Measurements from ENCODE around the gene PSMA7. TPM values are rescaled to one million over a fixed set of nuclear protein-coding genes. Genes with fewer than 3 reads are reported as not detected.

PSMA7 gene
- total and polyA plus RNA-seq, 11 donors = 172 to 472 (median 233) TPM

- Histone ChIP-seq H3K4me1 (no peaks in the 10 kb centered on the region), H3K36me3 (no peaks in the 10 kb centered on the region), H3K27me3 (peaks cover 0 to 4% (median 0%) of the 10 kb centered on the region in 9 donors), H3K9me3 (peaks cover 0 to 77% (median 48%) of the 10 kb centered on the region in 12 donors), H3K4me3 (no peak overlapping the region), H3K27ac (no peak overlapping the region)
- TF ChIP-seq POLR2A (IDR thresholded peaks at IDR 0.05) (no peak), CTCF (IDR thresholded peaks at IDR 0.05) (no peak)
- ATAC-seq = no peak
- 80 to 94% (median 88%) methylated on average over 6 of the region's 6 CpGs for WGBS, 4 donors
- no peak for DNase-seq
- intact Hi-C loops (cut with DNase I) = no loop called here
Measured at GRCh38 chr20:62111148-62111547, 32.0 kb downstream of the PSMA7 start.

GRCh38 chr20:62105592-62105991 is 37.6 kb downstream of the PSMA7 start:
- Histone ChIP-seq H3K36me3 (no peaks in the 10 kb centered on the region), H3K4me1 (no peaks in the 10 kb centered on the region), H3K27me3 (no peaks in the 10 kb centered on the region), H3K4me3 (no peak overlapping the region), H3K27ac (no peak overlapping the region), H3K9me3 (peaks cover 0 to 63% (median 43%) of the 10 kb centered on the region in 12 donors)
- DNase-seq (no peak), ATAC-seq (no peak)
- 89 to 96% (median 94%) methylated on average over 5 of the region's 5 CpGs for WGBS, 4 donors
- intact Hi-C loops (cut with DNase I) = no loop called here
- TF ChIP-seq CTCF (IDR thresholded peaks at IDR 0.05) (no peak), POLR2A (IDR thresholded peaks at IDR 0.05) (no peak)

GRCh38 chr20:62104791-62105345 is 38.3 kb downstream of the PSMA7 start:
- 45 to 52% (median 47%) methylated on average over 7 of the region's 7 CpGs for WGBS, 4 donors
- Histone ChIP-seq H3K4me3 (no peak overlapping the region), H3K9me3 (peaks cover 0 to 64% (median 42%) of the 10 kb centered on the region in 12 donors), H3K27me3 (no peaks in the 10 kb centered on the region), H3K4me1 (no peaks in the 10 kb centered on the region), H3K27ac (no peak overlapping the region), H3K36me3 (no peaks in the 10 kb centered on the region)
- TF ChIP-seq CTCF (IDR thresholded peaks at IDR 0.05) (no peak), POLR2A (IDR thresholded peaks at IDR 0.05) (no peak)
- no peak for ATAC-seq
- DNase-seq = no peak
- intact Hi-C loops (cut with DNase I) = no loop called here

- ATAC-seq = no peak
- no peak for TF ChIP-seq CTCF (IDR thresholded peaks at IDR 0.05)
- TF ChIP-seq POLR2A (IDR thresholded peaks at IDR 0.05) = no peak
- DNase-seq = no peak
- intact Hi-C loops (cut with DNase I) = no loop called here
- 36 to 47% (median 43%) methylated on average over 12 to 15 of the region's 15 CpGs for WGBS, 4 donors
- H3K9me3 ChIP-seq = peaks cover 0 to 59% (median 37%) of the 10 kb centered on the region in 12 donors
- H3K36me3 ChIP-seq = no peaks in the 10 kb centered on the region
- H3K4me1 ChIP-seq = no peaks in the 10 kb centered on the region
- no peaks in the 10 kb centered on the region for H3K27me3 ChIP-seq
- no peak overlapping the region for H3K27ac ChIP-seq
- H3K4me3 ChIP-seq = no peak overlapping the region
Measured at GRCh38 chr20:62104234-62104789, 38.9 kb downstream of the PSMA7 start.
